HFF-Myc (cell line): ENCODE results near the gene VSTM4.

ENCODE experiments used
- DNase-seq: peaks from one replicate; pipeline ENCODE4 v3.0.0-alpha.2; 2011; ENCODE audit warnings: low read depth; ENCODE audit errors: extremely low read depth
- H3K4me3 ChIP-seq: replicated peaks from 2 replicates; pipeline ENCODE4 v1.5.1; 2011; ENCODE audit warnings: low read depth, mild to moderate bottlenecking, control low read depth, low read length
- CTCF ChIP-seq: IDR thresholded peaks from 2 replicates; pipeline ENCODE4 v1.5.1; 2012; ENCODE audit warnings: mild to moderate bottlenecking, low read depth, low read length, control low read depth; ENCODE audit errors: missing control alignments

The VSTM4 gene

GRCh38 chr10:49096890-49097445 lies 18.4 kb downstream of the VSTM4 start:
- DNase-seq: no peak
- no peak overlapping the region for H3K4me3 ChIP-seq
- no peak for TF ChIP-seq CTCF

GRCh38 chr10:49094646-49095045 lies 20.7 kb downstream of the VSTM4 start:
- no peak for TF ChIP-seq CTCF
- no peak for DNase-seq
- H3K4me3 ChIP-seq: no peak overlapping the region

- H3K4me3 ChIP-seq: no peak overlapping the region
- no peak for TF ChIP-seq CTCF
- no peak for DNase-seq
These were observed 21.4 kb downstream of the VSTM4 start for GRCh38 chr10:49093922-49094321.

GRCh38 chr10:49092477-49092876 lies 22.8 kb downstream of the VSTM4 start:
- H3K4me3 ChIP-seq: no peak overlapping the region
- DNase-seq: no peak
- TF ChIP-seq CTCF: no peak

GRCh38 chr10:49091450-49092210 lies 23.7 kb downstream of the VSTM4 start:
- H3K4me3 ChIP-seq: no peak overlapping the region
- no peak for DNase-seq
- TF ChIP-seq CTCF: no peak

- DNase-seq: no peak
- no peak for TF ChIP-seq CTCF
- no peak overlapping the region for H3K4me3 ChIP-seq
These were observed 24.5 kb downstream of the VSTM4 start for GRCh38 chr10:49090696-49091380.
